Loucy (cell line): ENCODE measurements around the gene DOCK6.
"Not testable (repeated sequence)": the region's sequence is repeated elsewhere in the genome, so short reads cannot be mapped to it uniquely, and the experiment has no call there.

Experiments used
- H2AFZ ChIP-seq: fragments of 200-600 bp; sonication (generic); 2 replicates; pipeline ENCODE4 v1.6.0; 2016; ENCODE audit warnings: antibody characterized with exemption, mild to moderate bottlenecking, low read length, moderate library complexity
- H3F3A ChIP-seq: fragments of 200-600 bp; 2 replicates; pipeline ENCODE4 v1.6.0; 2016; ENCODE audit warnings: antibody characterized with exemption, low read depth, mild to moderate bottlenecking
- H3K27me3 ChIP-seq: fragments of 200-600 bp; sonication (generic); 2 replicates; pipeline ENCODE4 v1.6.1; 2014; ENCODE audit warnings: low read length, mild to moderate bottlenecking; ENCODE audit not compliant: insufficient read depth, poor library complexity, severe bottlenecking
- H3K36me3 ChIP-seq: fragments of 200-600 bp; sonication (generic); 2 replicates; pipeline ENCODE4 v1.6.1; 2016; ENCODE audit warnings: low read length; ENCODE audit not compliant: insufficient read depth
- H3K4me1 ChIP-seq: fragments of 200-600 bp; sonication (generic); 2 replicates; pipeline ENCODE4 v1.5.1; 2014; ENCODE audit warnings: low read length, mild to moderate bottlenecking; ENCODE audit not compliant: insufficient read depth, poor library complexity, severe bottlenecking
- H3K4me2 ChIP-seq: fragments of 200-600 bp; sonication (generic); 2 replicates; pipeline ENCODE4 v1.6.0; 2014; ENCODE audit warnings: antibody characterized with exemption, low read length, low read depth, mild to moderate bottlenecking; ENCODE audit not compliant: poor library complexity, severe bottlenecking
- H3K4me3 ChIP-seq: fragments of 200-600 bp; sonication (generic); 2 replicates; pipeline ENCODE4 v1.5.1; 2014; ENCODE audit warnings: low read length, mild to moderate bottlenecking, mixed read lengths; ENCODE audit not compliant: poor library complexity, severe bottlenecking
- H3K79me2 ChIP-seq: fragments of 200-600 bp; sonication (generic); 2 replicates; pipeline ENCODE4 v1.6.1; 2014; ENCODE audit warnings: low read length; ENCODE audit not compliant: insufficient read depth
- H3K9ac ChIP-seq: fragments of 200-600 bp; sonication (generic); 2 replicates; pipeline ENCODE4 v1.6.0; 2014; ENCODE audit warnings: mild to moderate bottlenecking, low read depth, low read length, moderate library complexity; ENCODE audit not compliant: poor library complexity, severe bottlenecking
- H3K9me2 ChIP-seq: fragments of 200-600 bp; sonication (generic); replicated peaks from 2 replicates; pipeline ENCODE4 v1.6.1; 2016; ENCODE audit warnings: low read depth, low read length, mixed read lengths
- H3K9me3 ChIP-seq: fragments of 200-600 bp; sonication (generic); 2 replicates; pipeline ENCODE4 v1.6.1; 2014; ENCODE audit warnings: mild to moderate bottlenecking, antibody characterized with exemption, low read length, low read depth; ENCODE audit not compliant: insufficient read depth
- H4K20me1 ChIP-seq: fragments of 200-600 bp; sonication (generic); 2 replicates; pipeline ENCODE4 v1.6.0; 2014; ENCODE audit warnings: antibody characterized with exemption, low read length, mild to moderate bottlenecking; ENCODE audit not compliant: insufficient read depth, poor library complexity, severe bottlenecking
- CTCF ChIP-seq: fragments of 200-600 bp; sonication (generic); conservative IDR thresholded peaks from 2 replicates; pipeline ENCODE4 v1.5.1; 2014; ENCODE audit warnings: mild to moderate bottlenecking, antibody characterized with exemption, low read length
- EZH2phosphoT487 ChIP-seq: fragments of 200-600 bp; IDR thresholded peaks from 2 replicates; pipeline ENCODE4 v1.6.1; 2018; ENCODE audit warnings: antibody characterized with exemption, mild to moderate bottlenecking, moderate library complexity, borderline replicate concordance

Gene DOCK6

GRCh38 chr19:11164296-11164695, 98.0 kb downstream of the DOCK6 start:
- no peaks in the 10 kb centered on the region for H3F3A ChIP-seq
- TF ChIP-seq CTCF, result no peak
- TF ChIP-seq EZH2phosphoT487, result no peak

DNA sequence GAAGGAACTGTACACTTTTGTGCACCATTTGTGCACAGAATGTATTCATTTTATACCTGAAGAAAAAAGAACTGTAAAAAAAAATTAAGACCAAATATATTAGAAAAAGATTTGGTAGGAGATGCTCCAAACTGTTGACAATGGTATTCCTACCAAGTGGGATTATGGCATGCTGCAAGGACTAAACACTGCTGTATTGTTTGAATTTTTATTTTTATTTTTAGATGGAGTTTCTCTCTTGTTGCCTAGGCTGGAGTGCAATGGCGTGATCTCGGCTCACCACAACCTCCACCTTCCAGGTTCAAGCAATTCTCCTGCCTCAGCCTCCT, 101.9 kb downstream of the DOCK6 start:
- not testable (repeated sequence) for H3K9ac ChIP-seq, H3K4me2 ChIP-seq, H3K4me3 ChIP-seq, H3F3A ChIP-seq, H3K9me2 ChIP-seq, H4K20me1 ChIP-seq, H3K27me3 ChIP-seq, H3K4me1 ChIP-seq, H3K9me3 ChIP-seq, H3K79me2 ChIP-seq, H2AFZ ChIP-seq, H3K36me3 ChIP-seq

More at GRCh38 chr19:11164296-11164695, 98.0 kb downstream of the DOCK6 start:
- Histone ChIP-seq H3K4me2 (no peak overlapping the region), H3K9me2 (no peaks in the 10 kb centered on the region), H3K79me2 (no peaks in the 10 kb centered on the region), H3K9me3 (no peaks in the 10 kb centered on the region), H3K4me3 (no peak overlapping the region), H4K20me1 (no peaks in the 10 kb centered on the region), H2AFZ (no peak overlapping the region), H3K27me3 (no peaks in the 10 kb centered on the region), H3K4me1 (no peaks in the 10 kb centered on the region), H3K9ac (no peak overlapping the region), H3K36me3 (no peaks in the 10 kb centered on the region)

GRCh38 chr19:11159598-11160439, 102.5 kb downstream of the DOCK6 start:
- no peaks in the 10 kb centered on the region for H3K36me3 ChIP-seq
- peaks cover 4% of the 10 kb centered on the region for H3K27me3 ChIP-seq
- H3K4me2 ChIP-seq, result no peak overlapping the region
- TF ChIP-seq CTCF, result no peak
- TF ChIP-seq EZH2phosphoT487, result no peak
- no peaks in the 10 kb centered on the region for H3K9me3 ChIP-seq
- H2AFZ ChIP-seq, result no peak overlapping the region
- no peak overlapping the region for H3K9ac ChIP-seq
- H3K79me2 ChIP-seq, result peaks cover 8% of the 10 kb centered on the region
- H4K20me1 ChIP-seq, result no peaks in the 10 kb centered on the region
- peaks cover 5% of the 10 kb centered on the region for H3K4me1 ChIP-seq
- H3K9me2 ChIP-seq, result no peaks in the 10 kb centered on the region
- H3F3A ChIP-seq, result no peaks in the 10 kb centered on the region
- no peak overlapping the region for H3K4me3 ChIP-seq
